ACHN (cell line): ENCODE data around the gene SOX8.
"Not testable (repeated sequence)": the region's sequence is repeated elsewhere in the genome, so short reads cannot be mapped to it uniquely, and the experiment has no call there.

ENCODE experiments used
- DNase-seq: peaks from one replicate; pipeline ENCODE4 v3.0.0-alpha.2; 2015
- in situ Hi-C: cut with HindIII; loops from 2 replicates; pipeline ENCODE4 v1.10.0; 2017; ENCODE audit warnings: low sequenced_read_pairs, low pct_ligation_motif_present, low pct_unique_long_range_greater_than_20kb

Gene SOX8

DNA sequence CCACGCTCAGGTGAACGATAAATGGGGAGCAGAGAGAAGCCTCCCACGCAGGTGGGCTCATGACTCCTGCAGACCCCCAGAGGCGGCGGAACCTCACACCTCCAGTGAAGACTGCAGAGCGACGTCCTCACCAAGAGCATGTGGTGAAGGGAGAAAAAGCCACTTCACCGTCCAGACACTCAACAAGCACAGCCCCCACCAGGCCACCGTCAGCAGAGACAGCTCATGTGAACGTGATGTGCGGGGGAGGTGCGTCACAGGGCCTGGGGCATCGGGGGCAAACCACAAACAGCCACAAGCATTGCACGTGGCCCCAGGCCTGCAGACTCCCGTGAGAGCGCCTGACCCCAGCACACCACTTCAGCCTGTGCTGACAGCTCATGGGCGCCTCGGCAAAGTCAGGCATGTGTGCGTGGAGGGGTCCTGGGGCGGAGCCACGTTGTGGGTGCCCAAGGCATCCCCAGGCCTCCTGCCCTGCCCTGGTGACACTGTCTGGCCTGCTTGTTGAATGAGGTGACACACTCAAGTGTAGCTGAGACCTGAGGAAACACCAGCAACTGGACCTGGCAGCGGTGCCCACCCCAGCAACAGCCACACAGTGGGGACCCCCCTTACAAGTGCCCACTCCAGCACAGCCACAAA, 29.8 kb upstream of the SOX8 start:
- in situ Hi-C loops, result no loop called here
- DNase-seq, result no peak

DNA sequence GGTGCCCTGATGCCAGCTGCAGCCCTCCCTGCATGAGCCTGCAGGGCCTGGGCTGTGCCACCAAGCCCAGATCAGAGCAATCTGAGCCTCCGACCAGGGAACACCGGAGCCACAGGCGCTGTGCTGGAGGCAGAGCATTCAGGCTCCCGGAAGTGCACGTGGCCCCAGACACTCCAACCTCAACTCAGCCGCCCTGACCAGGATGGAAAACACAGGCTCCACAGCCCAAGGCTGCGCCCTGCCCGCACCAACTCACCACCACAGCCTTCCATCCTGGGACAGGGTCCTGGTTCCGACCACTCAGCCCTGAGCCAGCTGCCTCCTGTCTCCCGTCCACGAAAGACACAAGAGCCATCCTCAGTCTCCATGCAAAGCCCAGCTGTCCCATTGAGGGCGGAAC, 29.2 kb upstream of the SOX8 start:
- in situ Hi-C loops, result no loop called here
- DNase-seq, result no peak

DNA sequence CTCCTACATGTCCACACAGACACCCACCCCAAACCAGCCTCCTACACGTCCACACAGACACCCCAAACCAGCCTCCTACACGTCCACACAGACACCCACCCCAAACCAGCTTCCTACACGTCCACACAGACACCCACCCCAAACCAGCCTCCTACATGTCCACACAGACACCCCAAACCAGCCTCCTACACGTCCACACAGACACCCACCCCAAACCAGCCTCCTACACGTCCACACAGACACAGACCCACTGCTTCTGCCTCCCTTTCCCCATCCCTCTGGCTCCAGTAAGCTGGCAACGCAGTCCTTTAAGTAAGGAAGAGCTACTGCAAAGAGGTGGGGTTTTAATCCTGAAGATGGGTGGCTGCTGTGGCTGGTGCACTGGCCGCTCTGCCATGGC, 27.8 kb upstream of the SOX8 start:
- DNase-seq, in situ Hi-C loops: not testable (repeated sequence)

DNA sequence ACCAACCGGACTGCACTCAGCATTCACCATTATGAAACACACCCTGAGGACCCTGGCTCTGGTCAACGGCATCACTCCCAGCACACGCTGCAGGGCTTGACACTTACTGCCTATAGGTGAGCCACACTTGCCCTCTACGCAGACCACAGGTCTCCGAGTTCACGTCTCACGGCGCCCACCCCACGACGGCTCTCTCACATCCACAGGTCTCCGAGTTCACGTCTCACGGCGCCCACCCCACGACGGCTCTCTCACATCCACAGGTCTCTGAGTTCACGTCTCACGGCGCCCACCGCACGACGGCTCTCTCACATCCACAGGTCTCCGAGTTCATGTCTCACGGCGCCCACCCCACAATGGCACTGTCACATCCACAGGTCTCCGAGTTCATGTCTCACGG, 25.8 kb upstream of the SOX8 start:
- in situ Hi-C loops, DNase-seq: not testable (repeated sequence)

DNA sequence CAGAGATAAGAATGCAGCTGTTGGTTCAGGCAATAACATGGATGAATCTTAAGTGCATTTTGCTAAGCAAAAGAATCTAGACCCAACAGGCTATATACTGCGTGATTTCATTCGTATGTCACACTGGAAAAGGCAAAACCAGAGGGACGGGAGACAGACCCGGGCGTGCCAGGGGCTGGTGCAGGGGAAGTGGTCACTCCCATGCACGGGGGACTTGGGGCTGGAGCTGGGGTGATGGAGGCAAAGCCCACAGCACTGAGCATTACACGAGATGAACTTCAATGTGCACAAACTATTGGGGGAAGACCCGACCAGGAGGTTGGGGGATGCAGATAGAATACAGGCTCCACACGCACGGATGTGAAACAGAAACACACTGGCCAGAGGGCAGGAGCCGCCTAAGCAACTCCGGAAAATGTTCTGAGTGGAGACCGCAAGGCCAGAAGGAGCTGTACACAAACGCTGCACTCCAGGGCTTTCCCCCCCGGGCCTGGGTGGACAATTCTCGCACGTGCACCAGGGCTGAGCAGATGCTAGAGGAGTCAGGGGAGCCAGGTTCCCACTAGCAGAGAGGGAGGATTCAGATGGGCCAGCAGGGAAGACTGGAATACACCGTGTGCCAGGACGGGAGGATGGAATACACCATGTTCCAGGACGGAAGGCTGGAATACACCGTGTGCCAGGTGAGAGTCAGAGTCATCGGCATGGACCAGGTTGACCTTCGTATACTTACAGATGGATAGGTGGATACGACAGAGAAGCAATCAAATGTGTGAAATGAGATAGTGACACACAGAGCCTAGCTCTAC, 22.1 kb upstream of the SOX8 start:
- in situ Hi-C loops, result no loop called here
- no peak for DNase-seq

DNA sequence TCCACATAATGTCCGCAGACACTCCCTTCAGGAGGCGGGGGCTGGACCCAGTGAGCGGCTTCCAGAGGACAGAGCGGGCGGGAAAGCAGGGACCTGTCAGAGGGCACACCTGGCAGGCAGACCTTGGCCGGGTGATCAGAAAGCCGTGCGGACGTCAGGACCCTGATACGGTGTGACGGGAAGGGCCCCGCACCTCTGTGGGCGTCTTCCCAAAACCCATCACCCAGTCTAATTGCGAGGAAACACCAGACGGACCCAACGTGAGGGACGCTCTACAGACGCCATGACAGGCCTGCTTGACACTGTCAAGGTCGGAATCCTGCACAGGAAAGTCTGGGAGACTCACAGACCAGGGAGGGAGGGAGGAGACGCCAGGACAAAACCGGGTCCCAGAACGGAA, 19.2 kb upstream of the SOX8 start:
- in situ Hi-C loops, result no loop called here
- DNase-seq, result no peak

DNA sequence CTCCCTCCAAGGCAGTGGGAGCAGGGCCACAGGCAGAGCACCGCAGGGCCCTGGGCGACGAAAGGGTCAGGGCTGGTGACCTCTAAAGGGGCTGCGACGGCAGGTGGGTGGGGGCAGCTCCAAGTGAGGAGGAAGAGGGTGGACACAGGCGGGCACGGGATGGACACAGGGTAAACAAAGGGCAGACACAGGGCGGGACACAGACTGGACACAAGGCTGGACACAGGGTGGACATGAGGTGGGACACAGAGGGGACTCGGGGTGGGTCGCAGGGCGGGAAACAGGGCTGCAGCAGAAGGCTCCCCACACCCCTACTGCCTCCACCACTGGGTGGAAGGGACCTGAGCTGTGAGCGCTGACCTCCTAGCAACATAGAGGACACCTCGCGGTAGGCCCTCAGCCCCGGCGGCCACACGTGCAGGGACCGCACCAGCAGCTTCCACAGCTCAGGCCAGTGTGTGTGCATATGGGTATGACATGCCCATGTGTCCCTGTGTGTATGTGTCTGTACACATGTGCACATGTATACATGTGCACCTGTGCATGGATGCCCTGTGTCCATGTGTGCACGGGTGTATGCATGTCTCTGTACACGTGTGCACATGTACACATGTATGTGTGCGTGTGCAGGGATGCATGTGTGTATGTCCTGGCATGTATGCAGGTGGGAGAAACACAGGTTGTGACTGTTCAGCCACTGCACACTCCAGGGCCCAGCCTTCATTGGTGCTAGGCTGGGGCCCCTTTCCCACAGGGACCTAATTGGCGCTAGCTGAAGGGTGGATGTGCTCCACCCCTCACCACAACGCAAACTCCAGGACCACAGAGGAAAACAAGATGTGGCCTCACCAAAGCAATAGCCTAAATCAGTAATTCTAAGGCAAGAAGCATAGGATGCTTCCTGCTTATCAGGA, 18.4 kb upstream of the SOX8 start:
- in situ Hi-C loops, result no loop called here

DNA sequence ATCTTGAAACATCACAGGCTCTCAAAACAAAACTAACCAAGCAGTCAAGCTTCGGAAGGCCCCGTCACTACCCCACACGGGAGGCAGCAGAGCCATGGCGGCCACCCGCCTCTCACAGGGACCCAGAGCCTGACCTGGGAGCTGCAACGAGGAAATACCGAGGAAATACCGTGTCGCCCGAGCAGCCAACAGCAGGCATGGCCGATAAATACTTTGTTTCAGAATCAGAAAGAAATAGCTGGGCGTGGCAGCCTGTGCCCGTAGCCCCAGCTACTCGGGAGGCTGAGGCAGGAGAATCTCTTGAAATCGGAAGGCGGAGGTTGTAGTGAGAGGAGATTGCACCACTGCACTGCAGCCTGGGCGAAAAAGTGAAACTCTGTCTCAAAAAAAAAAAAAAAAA, 17.7 kb upstream of the SOX8 start:
- no peak for DNase-seq
- in situ Hi-C loops, result no loop called here

More for the DNA sequence above, 18.4 kb upstream of the SOX8 start:
- no peak for DNase-seq

DNA sequence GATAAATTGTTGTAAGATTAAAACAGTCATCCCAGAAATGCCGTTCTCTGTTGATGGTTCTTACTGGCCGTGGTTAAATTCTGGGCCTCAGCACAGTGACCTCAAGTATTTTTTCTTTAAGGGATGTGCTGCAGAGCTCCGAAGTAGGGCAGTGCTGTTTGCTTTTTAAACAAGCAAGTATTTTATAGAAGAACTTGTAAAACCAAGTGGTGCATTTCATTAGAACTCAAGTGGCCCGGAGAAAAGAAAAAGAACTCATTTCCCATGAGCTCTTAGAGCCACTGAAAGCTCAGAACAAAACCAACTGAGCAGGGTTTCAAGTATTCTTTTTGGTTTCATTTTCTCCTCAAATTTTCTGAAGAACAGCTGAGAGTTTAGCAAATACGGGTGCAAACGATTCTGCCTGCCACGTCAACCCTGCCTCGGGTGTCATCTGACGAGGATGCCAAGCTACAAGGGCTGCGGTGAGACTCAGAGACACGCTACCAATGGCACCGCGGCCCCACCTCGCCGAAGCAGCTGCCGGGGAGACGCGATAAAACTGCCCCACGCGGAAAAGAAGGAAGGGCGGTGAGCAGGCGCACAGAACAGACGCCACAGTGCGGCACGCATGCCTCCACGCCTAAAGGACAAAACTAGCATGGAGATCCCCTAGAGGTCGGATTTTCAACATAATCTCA, 17.1 kb upstream of the SOX8 start:
- in situ Hi-C loops, result no loop called here
- no peak for DNase-seq

DNA sequence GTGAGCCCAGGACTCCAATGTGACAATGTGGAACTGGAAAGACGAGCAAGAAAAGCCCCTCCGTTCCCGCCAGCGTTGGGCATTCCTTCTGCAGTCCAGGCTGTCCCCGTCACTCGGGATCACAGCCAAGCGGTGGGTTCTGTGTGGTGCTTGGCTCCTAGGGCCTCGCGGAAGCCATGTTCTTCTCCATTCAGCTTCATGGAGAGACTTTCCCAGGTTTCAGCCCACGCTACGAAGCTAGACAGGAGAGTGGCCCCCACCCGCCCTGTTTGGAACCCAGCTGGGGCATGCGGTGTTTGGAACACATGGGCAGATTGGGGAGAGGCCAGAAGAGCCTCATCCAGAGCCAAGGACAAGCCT, 16.6 kb upstream of the SOX8 start:
- in situ Hi-C loops, result no loop called here
- DNase-seq, result no peak

DNA sequence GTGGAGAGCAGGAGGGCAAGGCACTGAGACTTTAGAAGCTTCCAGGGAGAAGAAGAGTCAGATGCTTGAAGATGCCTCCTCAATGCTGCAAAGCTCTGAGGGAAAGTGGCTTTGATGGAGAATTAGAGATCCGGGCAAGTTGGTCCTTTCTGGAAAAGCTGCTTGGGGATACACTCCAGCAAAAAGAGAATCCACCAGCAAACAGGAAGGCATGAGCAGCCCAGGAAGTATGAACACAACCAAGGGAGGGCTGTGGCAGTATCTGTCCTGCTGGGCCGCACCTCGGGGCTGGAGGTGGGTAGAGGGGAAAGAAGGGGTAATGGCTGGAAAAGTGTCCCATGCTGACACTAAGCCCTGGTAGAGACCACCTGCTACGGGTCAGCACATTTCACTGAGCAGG, 16.1 kb upstream of the SOX8 start:
- DNase-seq, result no peak
- in situ Hi-C loops, result no loop called here

DNA sequence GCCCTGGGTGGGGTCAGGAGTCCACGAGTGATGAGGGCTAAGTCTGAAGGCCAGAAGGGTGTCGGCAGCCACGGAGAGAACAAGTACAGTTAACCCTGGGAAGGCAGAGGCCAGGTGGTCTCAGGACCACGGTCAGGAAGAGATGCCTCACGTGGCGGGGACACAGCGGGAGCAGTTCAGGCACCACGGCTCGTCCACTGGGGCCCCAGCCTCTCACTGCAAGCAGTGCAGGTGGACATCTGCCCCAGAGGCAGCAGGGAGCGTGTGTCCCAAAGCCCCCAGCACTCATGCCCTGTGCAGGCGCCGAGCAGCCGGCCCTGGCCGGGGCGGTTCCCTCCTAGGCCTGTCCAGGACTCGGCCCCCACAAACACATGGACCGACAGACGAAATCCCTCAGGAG, 15.5 kb upstream of the SOX8 start:
- in situ Hi-C loops, result no loop called here
- DNase-seq, result no peak

DNA sequence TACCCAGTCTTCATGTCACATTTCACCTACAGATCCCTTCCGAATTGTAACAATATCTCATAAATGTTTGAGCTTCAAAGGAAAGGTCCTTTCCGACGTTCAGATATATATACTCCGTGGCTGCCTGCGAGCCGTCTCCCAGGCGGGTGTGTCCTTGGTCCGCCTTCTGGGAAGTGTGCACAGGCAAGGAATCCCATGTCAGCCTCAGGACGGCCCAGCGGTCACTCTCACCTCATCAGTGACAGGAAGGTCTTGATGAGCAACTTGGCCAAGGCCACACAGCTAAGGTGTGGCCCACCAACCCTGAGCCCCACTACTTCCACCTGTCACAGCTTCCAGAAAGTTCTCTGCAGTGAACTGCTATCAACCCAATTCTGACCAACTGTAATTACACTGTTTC, 15.1 kb upstream of the SOX8 start:
- no peak for DNase-seq
- in situ Hi-C loops, result no loop called here

DNA sequence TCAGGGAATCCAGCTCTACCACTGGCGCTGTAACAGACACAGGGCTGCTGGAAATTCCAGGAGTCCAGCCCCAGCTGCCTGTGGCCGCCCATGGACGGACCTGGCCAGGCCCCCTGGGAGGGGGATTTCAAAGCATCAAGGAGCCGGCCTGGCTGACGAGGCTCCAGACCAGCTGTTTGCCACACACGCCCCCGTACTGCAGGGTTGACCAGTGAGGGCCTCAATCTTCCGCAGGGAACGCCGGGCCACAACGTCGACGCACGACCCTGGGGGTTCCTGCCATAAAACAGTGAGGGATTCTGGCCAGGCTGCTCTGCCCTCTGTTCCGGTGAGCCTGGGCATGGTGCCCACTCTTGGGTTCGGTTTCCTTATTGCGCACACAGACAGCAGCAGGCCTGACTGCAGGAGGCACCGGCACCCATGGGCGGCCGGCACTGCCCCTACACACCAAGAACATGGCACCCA, 14.5 kb upstream of the SOX8 start:
- DNase-seq, result no peak
- in situ Hi-C loops, result no loop called here

DNA sequence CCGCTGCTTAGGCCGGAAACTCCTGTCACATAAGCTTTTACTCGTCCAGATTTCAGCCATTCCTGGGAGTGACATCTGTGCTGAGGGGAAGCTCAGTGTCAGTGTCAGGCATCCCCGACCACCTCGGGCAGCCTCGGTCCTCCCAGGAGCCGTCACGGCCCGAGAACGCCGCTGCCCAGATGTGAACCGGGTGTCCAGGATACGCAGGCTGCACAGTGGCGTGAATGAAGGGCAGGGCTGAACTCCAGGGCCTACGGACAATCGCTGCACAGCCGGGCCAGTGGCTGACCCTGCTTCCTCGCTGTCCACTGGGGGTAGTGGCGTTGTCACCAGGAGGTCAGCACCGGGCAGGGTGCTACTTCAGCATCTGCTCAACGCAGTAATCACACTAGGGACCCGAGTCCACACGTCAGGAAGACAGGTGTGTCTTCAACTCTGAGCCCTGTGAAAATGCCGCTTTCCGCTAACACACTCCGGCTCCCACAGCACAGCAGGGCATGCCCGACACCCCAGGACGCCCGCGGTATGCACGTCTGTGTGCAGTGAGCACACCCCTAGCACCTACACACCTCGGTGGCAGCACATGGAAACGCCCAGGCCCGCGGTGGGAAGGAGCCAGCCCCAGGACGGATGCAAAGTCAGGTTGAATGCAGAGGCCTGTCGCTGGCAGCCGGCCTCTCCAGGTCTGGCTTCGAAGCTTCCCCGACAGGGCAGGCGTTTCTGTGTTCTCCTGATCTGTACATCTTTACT, 13.8 kb upstream of the SOX8 start:
- in situ Hi-C loops, result no loop called here
- no peak for DNase-seq

DNA sequence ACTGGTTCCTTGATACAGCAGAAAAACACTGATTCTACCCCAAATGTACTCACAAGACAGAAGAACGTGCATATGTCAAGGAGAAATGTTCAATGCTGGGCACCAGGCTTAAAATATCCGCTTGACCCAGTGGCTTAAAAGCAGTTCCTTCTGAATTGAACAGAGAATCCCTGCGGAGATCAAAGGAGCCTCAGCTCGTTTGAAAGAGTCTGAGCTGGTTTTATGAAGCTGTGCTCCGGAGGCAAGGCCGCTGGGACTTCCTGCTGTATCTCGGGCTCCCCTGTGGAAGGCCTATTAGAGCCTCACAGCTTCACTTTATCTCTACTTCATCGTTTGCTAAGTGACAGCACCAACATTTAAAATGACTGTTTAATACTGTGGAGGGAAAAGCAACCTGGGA, 12.9 kb upstream of the SOX8 start:
- in situ Hi-C loops, result no loop called here
- DNase-seq, result no peak

DNA sequence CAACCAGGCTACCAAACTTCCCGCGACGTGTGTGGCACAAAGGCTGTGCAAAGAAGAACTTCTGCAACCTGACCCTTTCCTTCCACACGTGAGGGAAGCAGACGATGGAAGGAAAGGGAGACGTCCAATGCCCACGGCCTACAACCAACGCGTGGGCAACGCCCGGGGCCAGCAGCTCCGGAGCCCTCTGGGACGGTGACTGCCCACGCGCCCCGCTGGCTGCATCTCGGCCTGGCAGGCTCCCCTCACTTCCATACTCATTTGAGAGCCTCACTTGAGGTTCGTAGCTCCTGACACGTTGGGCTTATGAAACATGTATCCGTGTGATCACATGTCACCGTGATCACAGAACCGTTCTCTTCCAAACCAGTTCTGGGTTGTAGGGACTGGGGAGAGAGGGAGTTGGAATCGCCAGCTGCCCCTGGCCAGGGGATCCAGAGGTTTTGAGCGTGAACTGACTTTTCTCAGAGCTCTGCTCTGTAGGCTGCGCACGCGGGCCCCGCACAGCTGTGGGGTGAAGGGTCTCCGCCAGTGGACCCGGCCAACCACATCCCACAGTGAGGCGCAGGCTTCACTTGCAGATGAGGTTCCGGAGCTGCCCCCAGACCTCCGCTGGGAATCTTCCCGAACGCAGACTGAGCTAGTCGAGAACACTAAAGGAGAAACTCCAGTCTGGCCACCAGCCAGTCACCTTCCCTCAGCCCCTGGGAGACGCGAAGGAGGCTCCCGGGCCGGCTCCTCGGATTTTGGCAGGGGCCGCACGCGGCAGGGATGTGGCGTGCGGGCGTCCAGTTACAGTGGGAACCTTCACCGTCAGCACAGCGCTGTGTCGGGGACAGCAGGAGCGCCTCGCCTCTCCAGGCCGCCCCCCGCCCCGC, 11.8 kb upstream of the SOX8 start:
- DNase-seq, result peak; percentile 18
- in situ Hi-C loops, result no loop called here
